Activated naive CD4-positive, alpha-beta T cell treated with anti-CD3 and anti-CD28 coated beads, Interleukin-2, amount 10 ng/mL, durations not matched to agents 7 days and 5 days (primary cell): ENCODE results near the gene GRB10.

Experiments used
- CTCF ChIA-PET: fragments of 350-600 bp; sonication (Branson Sonifier 250); formaldehyde crosslinking; loops from one replicate; lab custom pipeline; 2021; ENCODE audit warnings: antibody characterized with exemption; lab: Charles Lee
- DNase-seq: peaks from one replicate; pipeline ENCODE4 v3.0.0-alpha.2; 2020
- H3K27ac Mint-ChIP-seq: one replicate; pipeline ENCODE4 v1.8.0; 2021; ENCODE audit warnings: mild to moderate bottlenecking, moderate library complexity, mixed read lengths
- H3K27me3 Mint-ChIP-seq: one replicate; pipeline ENCODE4 v1.8.0; 2021; ENCODE audit warnings: mild to moderate bottlenecking, mixed read lengths
- H3K36me3 Mint-ChIP-seq: one replicate; pipeline ENCODE4 v1.8.0; 2021; ENCODE audit warnings: mixed read lengths
- H3K4me1 Mint-ChIP-seq: one replicate; pipeline ENCODE4 v1.8.0; 2021; ENCODE audit warnings: mixed read lengths
- H3K4me3 Mint-ChIP-seq: one replicate; pipeline ENCODE4 v1.8.0; 2021; ENCODE audit warnings: mild to moderate bottlenecking, moderate library complexity, mixed read lengths
- H3K9me3 Mint-ChIP-seq: one replicate; pipeline ENCODE4 v1.8.0; 2021; ENCODE audit warnings: mixed read lengths

GRB10 gene

GRCh38 chr7:50721160-50721559 lies 61.5 kb downstream of the GRB10 start:
- no peak overlapping the region for H3K4me3 Mint-ChIP-seq
- no peaks in the 10 kb centered on the region for H3K9me3 Mint-ChIP-seq
- CTCF ChIA-PET = no interaction called here
- no peaks in the 10 kb centered on the region for H3K36me3 Mint-ChIP-seq
- H3K27ac Mint-ChIP-seq = no peak overlapping the region
- no peak for DNase-seq
- no peaks in the 10 kb centered on the region for H3K27me3 Mint-ChIP-seq
- peaks cover 17% of the 10 kb centered on the region for H3K4me1 Mint-ChIP-seq

DNA sequence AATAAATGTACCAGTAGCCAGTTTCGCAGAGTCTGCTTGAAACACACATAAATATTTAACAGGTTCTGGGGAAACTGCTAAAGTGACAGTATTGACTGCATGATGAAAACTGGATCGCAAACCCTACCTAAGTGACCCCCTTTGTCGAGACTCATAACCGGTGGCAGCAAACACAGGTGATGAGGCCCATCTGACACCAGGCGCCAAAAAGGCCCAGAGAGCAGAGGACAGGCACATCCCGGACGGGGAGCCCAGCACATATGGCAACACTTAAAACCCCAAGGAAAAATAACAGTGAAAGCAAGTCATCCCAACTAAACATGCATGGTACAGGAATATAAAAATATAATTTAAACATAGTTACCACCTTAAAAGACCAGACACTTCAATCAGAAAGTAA lies 62.4 kb downstream of the GRB10 start:
- Mint-ChIP-seq H3K36me3 (no peaks in the 10 kb centered on the region), H3K27ac (no peak overlapping the region), H3K9me3 (no peaks in the 10 kb centered on the region), H3K4me3 (no peak overlapping the region), H3K27me3 (peaks cover under 1% of the 10 kb centered on the region), H3K4me1 (peaks cover 15% of the 10 kb centered on the region)
- CTCF ChIA-PET = interaction anchor here (0.5 to 1.0 kb wide), 2 partner anchors 12 to 441 kb away, joined by 3 to 5 read pairs; no protein-coding TSS in a partner anchor
- DNase-seq = no peak

GRCh38 chr7:50718876-50719275 lies 63.8 kb downstream of the GRB10 start:
- no peak overlapping the region for H3K27ac Mint-ChIP-seq
- no peaks in the 10 kb centered on the region for H3K9me3 Mint-ChIP-seq
- CTCF ChIA-PET = no interaction called here
- no peak for DNase-seq
- H3K36me3 Mint-ChIP-seq = no peaks in the 10 kb centered on the region
- peaks cover 4% of the 10 kb centered on the region for H3K4me1 Mint-ChIP-seq
- peaks cover 6% of the 10 kb centered on the region for H3K27me3 Mint-ChIP-seq
- no peak overlapping the region for H3K4me3 Mint-ChIP-seq

- CTCF ChIA-PET = no interaction called here
- no peak overlapping the region for H3K4me3 Mint-ChIP-seq
- H3K4me1 Mint-ChIP-seq = peaks cover 6% of the 10 kb centered on the region
- no peak overlapping the region for H3K27ac Mint-ChIP-seq
- no peaks in the 10 kb centered on the region for H3K36me3 Mint-ChIP-seq
- DNase-seq = no peak
- no peaks in the 10 kb centered on the region for H3K9me3 Mint-ChIP-seq
- H3K27me3 Mint-ChIP-seq = peaks cover 9% of the 10 kb centered on the region
Measured at GRCh38 chr7:50718311-50718710, 64.4 kb downstream of the GRB10 start.

DNA sequence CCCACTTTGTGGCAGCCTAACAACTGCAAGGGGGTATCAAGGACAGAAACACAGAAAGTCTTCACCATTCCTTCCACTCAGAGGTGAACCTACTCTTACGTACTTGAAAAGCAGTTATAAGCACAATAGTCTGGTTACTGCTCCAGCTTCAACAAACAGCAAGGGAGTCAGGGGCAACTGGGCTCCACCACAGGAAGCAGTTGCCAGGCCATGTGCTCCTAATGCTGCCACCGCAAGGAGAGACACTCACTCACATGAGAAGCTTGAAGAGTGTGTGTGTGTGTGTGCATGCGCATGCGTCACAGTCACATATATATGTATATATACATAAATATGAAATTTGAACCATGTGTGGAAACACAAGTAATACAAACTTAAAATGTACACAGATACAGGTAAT lies 65.5 kb downstream of the GRB10 start:
- H3K4me1 Mint-ChIP-seq = peaks cover 6% of the 10 kb centered on the region
- no peak for DNase-seq
- no peak overlapping the region for H3K4me3 Mint-ChIP-seq
- H3K9me3 Mint-ChIP-seq = no peaks in the 10 kb centered on the region
- H3K27me3 Mint-ChIP-seq = peaks cover 14% of the 10 kb centered on the region
- no peak overlapping the region for H3K27ac Mint-ChIP-seq
- CTCF ChIA-PET = no interaction called here
- no peaks in the 10 kb centered on the region for H3K36me3 Mint-ChIP-seq

- CTCF ChIA-PET = no interaction called here
- no peaks in the 10 kb centered on the region for H3K9me3 Mint-ChIP-seq
- DNase-seq = no peak
- H3K36me3 Mint-ChIP-seq = no peaks in the 10 kb centered on the region
- peaks cover 17% of the 10 kb centered on the region for H3K27me3 Mint-ChIP-seq
- H3K27ac Mint-ChIP-seq = no peak overlapping the region
- H3K4me3 Mint-ChIP-seq = no peak overlapping the region
- H3K4me1 Mint-ChIP-seq = peaks cover 6% of the 10 kb centered on the region
Measured at GRCh38 chr7:50714857-50715256, 67.8 kb downstream of the GRB10 start.

DNA sequence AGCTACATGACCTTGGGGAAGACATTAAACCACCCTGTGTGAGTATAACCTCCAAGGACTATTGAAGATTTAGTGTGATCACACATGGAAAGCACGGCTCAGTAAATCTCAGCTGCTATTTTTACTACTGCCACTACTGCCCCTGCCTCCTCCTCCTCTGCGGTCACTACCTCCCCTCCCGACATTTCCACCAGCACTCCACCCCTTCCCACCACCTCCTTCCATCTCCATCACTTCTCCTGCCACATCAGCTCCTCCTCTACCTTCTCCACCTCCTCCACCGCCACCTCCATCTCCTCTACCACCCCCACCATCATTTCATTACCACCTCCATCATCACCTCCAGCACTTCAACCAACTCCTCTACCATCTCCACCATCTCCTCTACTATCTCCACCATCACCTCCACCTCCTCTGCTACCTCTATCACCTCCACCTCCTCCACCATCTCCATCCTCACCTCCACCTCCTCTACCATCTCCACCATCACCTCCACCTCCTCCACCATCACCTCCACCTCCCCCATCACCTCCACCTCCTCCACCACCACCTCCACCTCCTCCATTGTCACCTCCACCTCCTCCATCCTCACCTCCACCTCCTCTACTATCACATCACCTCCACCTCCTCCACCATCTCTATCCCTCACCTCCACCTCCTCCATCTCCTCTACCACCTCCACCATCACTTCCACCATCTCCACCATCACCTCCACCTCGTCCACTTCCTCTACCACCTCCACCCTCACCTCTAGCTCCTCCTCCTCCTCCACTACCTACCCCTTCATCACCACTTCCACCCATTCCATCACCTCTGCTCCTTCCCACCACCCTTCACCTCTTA lies 69.4 kb downstream of the GRB10 start:
- H3K4me3 Mint-ChIP-seq = no peak overlapping the region
- peaks cover 6% of the 10 kb centered on the region for H3K4me1 Mint-ChIP-seq
- DNase-seq = no peak
- peaks cover 17% of the 10 kb centered on the region for H3K27me3 Mint-ChIP-seq
- no peaks in the 10 kb centered on the region for H3K9me3 Mint-ChIP-seq
- H3K36me3 Mint-ChIP-seq = no peaks in the 10 kb centered on the region
- H3K27ac Mint-ChIP-seq = no peak overlapping the region
- CTCF ChIA-PET = no interaction called here

DNA sequence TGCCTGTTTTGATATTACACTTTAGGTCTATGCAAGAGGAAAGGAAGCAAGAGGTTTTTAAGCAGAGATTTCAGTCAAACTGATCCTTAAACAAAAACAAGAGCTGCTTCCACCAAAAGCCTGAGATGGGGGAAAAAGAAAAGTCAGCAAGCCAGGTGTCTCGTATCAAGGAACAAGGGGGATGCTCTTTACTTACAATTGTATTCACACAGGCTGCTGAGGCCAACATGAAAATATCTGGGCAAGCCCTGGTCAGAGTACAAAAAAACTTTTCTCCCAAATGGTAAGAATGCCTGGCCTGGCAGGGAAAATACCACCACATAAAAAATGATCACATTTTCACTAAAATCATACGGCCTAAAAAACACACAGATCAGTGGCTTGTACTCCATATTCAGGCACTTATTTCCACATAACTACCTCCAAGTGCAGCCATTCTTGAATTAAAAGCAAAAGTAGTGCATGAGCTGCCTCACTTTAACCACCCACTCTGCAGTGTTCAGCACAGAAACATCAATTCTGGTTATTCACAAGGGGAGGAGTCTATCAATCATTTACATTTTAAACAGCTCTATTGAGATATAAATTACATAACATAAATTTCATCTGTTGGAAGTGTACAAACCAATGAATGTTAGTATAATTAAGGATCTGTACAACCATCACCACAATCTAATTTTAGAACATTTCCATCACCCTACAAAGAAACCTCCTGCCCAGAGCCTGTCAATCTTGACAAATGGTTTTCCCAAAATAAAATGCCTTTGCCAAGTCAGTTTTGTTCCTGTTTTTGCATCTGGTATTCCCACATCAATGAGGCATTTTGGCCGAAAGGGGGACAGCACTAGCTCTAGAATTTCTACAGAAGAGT lies 70.2 kb downstream of the GRB10 start:
- CTCF ChIA-PET = interaction anchor here (0.6 kb wide), 1 partner anchor 429 kb away, joined by 6 read pairs; no protein-coding TSS in a partner anchor
- Mint-ChIP-seq H3K9me3 (no peaks in the 10 kb centered on the region), H3K27me3 (peaks cover 17% of the 10 kb centered on the region), H3K4me3 (no peak overlapping the region), H3K27ac (no peak overlapping the region), H3K36me3 (no peaks in the 10 kb centered on the region), H3K4me1 (peaks cover 6% of the 10 kb centered on the region)
- DNase-seq = no peak

GRCh38 chr7:50711271-50712175 lies 71.2 kb downstream of the GRB10 start:
- Mint-ChIP-seq H3K36me3 (no peaks in the 10 kb centered on the region), H3K4me3 (no peak overlapping the region), H3K4me1 (peaks cover 6% of the 10 kb centered on the region), H3K27ac (no peak overlapping the region), H3K9me3 (no peaks in the 10 kb centered on the region), H3K27me3 (peaks cover 17% of the 10 kb centered on the region)
- CTCF ChIA-PET = interaction anchor here (0.6 kb wide), 2 partner anchors 386 to 430 kb away, joined by 4 to 6 read pairs; no protein-coding TSS in a partner anchor
- no peak for DNase-seq

- H3K27ac Mint-ChIP-seq = no peak overlapping the region
- DNase-seq = no peak
- no peaks in the 10 kb centered on the region for H3K9me3 Mint-ChIP-seq
- CTCF ChIA-PET = no interaction called here
- peaks cover 6% of the 10 kb centered on the region for H3K4me1 Mint-ChIP-seq
- H3K27me3 Mint-ChIP-seq = peaks cover 17% of the 10 kb centered on the region
- H3K4me3 Mint-ChIP-seq = no peak overlapping the region
- no peaks in the 10 kb centered on the region for H3K36me3 Mint-ChIP-seq
Measured at GRCh38 chr7:50710441-50711154, 72.1 kb downstream of the GRB10 start.

GRCh38 chr7:50709151-50709550 lies 73.5 kb downstream of the GRB10 start:
- peaks cover 6% of the 10 kb centered on the region for H3K4me1 Mint-ChIP-seq
- CTCF ChIA-PET = no interaction called here
- no peaks in the 10 kb centered on the region for H3K9me3 Mint-ChIP-seq
- H3K27me3 Mint-ChIP-seq = peaks cover 18% of the 10 kb centered on the region
- no peaks in the 10 kb centered on the region for H3K36me3 Mint-ChIP-seq
- DNase-seq = no peak
- H3K27ac Mint-ChIP-seq = no peak overlapping the region
- H3K4me3 Mint-ChIP-seq = no peak overlapping the region

- Mint-ChIP-seq H3K36me3 (no peaks in the 10 kb centered on the region), H3K27ac (no peak overlapping the region), H3K4me3 (no peak overlapping the region), H3K27me3 (peaks cover 9% of the 10 kb centered on the region), H3K4me1 (no peaks in the 10 kb centered on the region), H3K9me3 (no peaks in the 10 kb centered on the region)
- DNase-seq = no peak
- CTCF ChIA-PET = no interaction called here
Measured at GRCh38 chr7:50707236-50708006, 75.3 kb downstream of the GRB10 start.

- CTCF ChIA-PET = no interaction called here
- no peaks in the 10 kb centered on the region for H3K36me3 Mint-ChIP-seq
- peaks cover 9% of the 10 kb centered on the region for H3K27me3 Mint-ChIP-seq
- DNase-seq = no peak
- no peaks in the 10 kb centered on the region for H3K4me1 Mint-ChIP-seq
- H3K27ac Mint-ChIP-seq = no peak overlapping the region
- H3K9me3 Mint-ChIP-seq = no peaks in the 10 kb centered on the region
- no peak overlapping the region for H3K4me3 Mint-ChIP-seq
Measured at GRCh38 chr7:50706469-50706937, 76.2 kb downstream of the GRB10 start.
